Measurements from ENCODE around the gene NCAM1. TPM values are rescaled to one million over a fixed set of nuclear protein-coding genes. Genes with fewer than 3 reads are reported as not detected.

The NCAM1 gene
- total RNA-seq, 4 donors from 2014 or later: 7.2 to 18.6 (median 14.4) TPM

- Histone ChIP-seq H3K27me3 (no peaks in the 10 kb centered on the region), H3K9me3 (no peaks in the 10 kb centered on the region), H3K36me3 (no peaks in the 10 kb centered on the region), H3K27ac (peak overlapping the region in 3 of 4 donors; percentile 31 to 41 (median 32)), H3K4me1 (peaks cover 10 to 25% (median 13%) of the 10 kb centered on the region in 4 donors), H3K4me3 (no peak overlapping the region)
- in situ Hi-C loops (cut with MboI; ENCODE audit: low pct_ligation_motif_present in 1 of 4, low pct_unique_long_range_greater_than_20kb in 1 of 4, low sequenced_read_pairs in 3 of 4) (no loop called here), intact Hi-C loops (cut with DNase I; ENCODE audit: low total_unique reads) (no loop called here)
- no peak for DNase-seq
- 58 to 85% methylated on average over 3 to 6 of the region's 6 CpGs for WGBS, 2 donors (ENCODE audit: low coverage in 1 of 2)
- TF ChIP-seq POLR2AphosphoS5 (IDR thresholded peaks at IDR 0.05) (no peak), POLR2A (IDR thresholded peaks at IDR 0.05) (no peak), CTCF (IDR thresholded peaks at IDR 0.05) (no peak), EP300 (IDR thresholded peaks at IDR 0.05; ENCODE audit: low read depth) (no peak)
These were observed 199.5 kb downstream of the NCAM1 start for GRCh38 chr11:113160808-113161124.

- DNase-seq: no peak
- Histone ChIP-seq H3K27me3 (no peaks in the 10 kb centered on the region), H3K4me1 (peaks cover 10 to 25% (median 13%) of the 10 kb centered on the region in 4 donors), H3K4me3 (no peak overlapping the region), H3K9me3 (no peaks in the 10 kb centered on the region), H3K36me3 (no peaks in the 10 kb centered on the region), H3K27ac (peak overlapping the region in 2 of 4 donors; percentile 6 to 18)
- intact Hi-C loops (cut with DNase I; ENCODE audit: low total_unique reads): loop anchor here (1.0 kb wide), 1 partner anchor 29 kb away; no protein-coding TSS in a partner anchor
- in situ Hi-C loops (cut with MboI; ENCODE audit: low pct_ligation_motif_present in 1 of 4, low pct_unique_long_range_greater_than_20kb in 1 of 4, low sequenced_read_pairs in 3 of 4): no loop called here
- TF ChIP-seq CTCF (IDR thresholded peaks at IDR 0.05) (no peak), EP300 (IDR thresholded peaks at IDR 0.05; ENCODE audit: low read depth) (no peak), POLR2A (IDR thresholded peaks at IDR 0.05) (no peak), POLR2AphosphoS5 (IDR thresholded peaks at IDR 0.05) (no peak)
- 43 to 45% methylated on average over 5 of the region's 5 CpGs for WGBS, 2 donors (ENCODE audit: low coverage in 1 of 2)
These were observed 200.7 kb downstream of the NCAM1 start for GRCh38 chr11:113161711-113162591.

GRCh38 chr11:113162592-113162962 lies 201.4 kb downstream of the NCAM1 start:
- no peak for DNase-seq
- H3K4me1 ChIP-seq: peaks cover 10 to 25% (median 13%) of the 10 kb centered on the region in 4 donors
- intact Hi-C loops (cut with DNase I; ENCODE audit: low total_unique reads) (loop anchor here (1.0 kb wide), 1 partner anchor 29 kb away; no protein-coding TSS in a partner anchor), in situ Hi-C loops (cut with MboI; ENCODE audit: low pct_ligation_motif_present in 1 of 4, low pct_unique_long_range_greater_than_20kb in 1 of 4, low sequenced_read_pairs in 3 of 4) (no loop called here)
- no peaks in the 10 kb centered on the region for H3K36me3 ChIP-seq
- no peak overlapping the region for H3K4me3 ChIP-seq
- 70 to 80% methylated on average over 2 to 10 of the region's 10 CpGs for WGBS, 2 donors (ENCODE audit: low coverage in 1 of 2)
- no peaks in the 10 kb centered on the region for H3K9me3 ChIP-seq
- TF ChIP-seq EP300 (IDR thresholded peaks at IDR 0.05; ENCODE audit: low read depth) (no peak), POLR2A (IDR thresholded peaks at IDR 0.05) (no peak), POLR2AphosphoS5 (IDR thresholded peaks at IDR 0.05) (no peak)
- H3K27ac ChIP-seq: no peak overlapping the region
- no peaks in the 10 kb centered on the region for H3K27me3 ChIP-seq

- Histone ChIP-seq H3K27me3 (no peaks in the 10 kb centered on the region), H3K27ac (no peak overlapping the region), H3K9me3 (no peaks in the 10 kb centered on the region), H3K4me3 (no peak overlapping the region), H3K4me1 (peaks cover 10 to 25% (median 13%) of the 10 kb centered on the region in 4 donors), H3K36me3 (no peaks in the 10 kb centered on the region)
- TF ChIP-seq EP300 (IDR thresholded peaks at IDR 0.05; ENCODE audit: low read depth): no peak
- no peak for TF ChIP-seq CTCF (IDR thresholded peaks at IDR 0.05)
- TF ChIP-seq POLR2AphosphoS5 (IDR thresholded peaks at IDR 0.05): no peak
- TF ChIP-seq POLR2A (IDR thresholded peaks at IDR 0.05): no peak
- intact Hi-C loops (cut with DNase I; ENCODE audit: low total_unique reads) (no loop called here), in situ Hi-C loops (cut with MboI; ENCODE audit: low pct_ligation_motif_present in 1 of 4, low pct_unique_long_range_greater_than_20kb in 1 of 4, low sequenced_read_pairs in 3 of 4) (no loop called here)
- DNase-seq: no peak
- WGBS, 2 donors (ENCODE audit: low coverage in 1 of 2): 80 to 90% methylated on average over 4 to 9 of the region's 9 CpGs
These were observed 202.2 kb downstream of the NCAM1 start for GRCh38 chr11:113163291-113164030.

All from transverse colon (tissue), 4 donors.